Cardiac muscle cell (in vitro differentiated cells and primary cell): ENCODE data around the gene SLC30A7. TPM values are rescaled to one million over a fixed set of nuclear protein-coding genes. Genes with fewer than 3 reads are reported as not detected.

Experiments
- DNase-seq, 2 donors: peaks; one replicate each; pipeline versions ENCODE4 v3.0.0 to v3.0.0-alpha.2; 2010 to 2017; ENCODE audit warnings: low read depth in 1 of 2, low spot score in 1 of 2
- H3K27ac ChIP-seq: fragments of 200-600 bp; sonication (generic); 2 replicates; pipeline ENCODE4 v1.5.1; 2016
- H3K27me3 ChIP-seq: fragments of 200-600 bp; sonication (generic); 2 replicates; pipeline ENCODE4 v1.6.0; 2016; ENCODE audit warnings: control low read depth
- H3K36me3 ChIP-seq: fragments of 200-600 bp; sonication (generic); 2 replicates; pipeline ENCODE4 v1.5.1; 2016; ENCODE audit warnings: control low read depth
- H3K4me1 ChIP-seq: fragments of 200-600 bp; sonication (generic); 2 replicates; pipeline ENCODE4 v1.8.1; 2017; ENCODE audit warnings: low read depth, mild to moderate bottlenecking, mixed run types
- H3K4me3 ChIP-seq: fragments of 200-600 bp; sonication (generic); 2 replicates; pipeline ENCODE4 v1.5.1; 2016; ENCODE audit warnings: mild to moderate bottlenecking
- H3K9me3 ChIP-seq: fragments of 200-600 bp; sonication (generic); 2 replicates; pipeline ENCODE4 v1.5.1; 2017; ENCODE audit warnings: low read depth, mild to moderate bottlenecking, control low read depth
- polyA plus RNA-seq: library from polyadenylated mRNA; unstranded; fragments of >200 nt; fragmentation: Nextera tagmentation; extraction: Ambion mirVana; gene quantifications from 2 replicates; pipeline ENCODE4 v1.2.1, GENCODE V29; 2016
- total RNA-seq: library from RNA; depleted of rRNA; stranded (reverse); fragments of >200 nt; gene quantifications from 2 replicates; pipeline ENCODE4 v1.2.3, GENCODE V29; 2016
- TF ChIP-seq, protein P1 (sequence below): IDR thresholded peaks from 2 replicates; pipeline ENCODE4 v1.5.1; 2012; ENCODE audit warnings: low read depth, mild to moderate bottlenecking, low read length

Gene SLC30A7
- total and polyA plus RNA-seq, 2 experiments from 2014 or later = 5.3 to 6.9 TPM

DNA sequence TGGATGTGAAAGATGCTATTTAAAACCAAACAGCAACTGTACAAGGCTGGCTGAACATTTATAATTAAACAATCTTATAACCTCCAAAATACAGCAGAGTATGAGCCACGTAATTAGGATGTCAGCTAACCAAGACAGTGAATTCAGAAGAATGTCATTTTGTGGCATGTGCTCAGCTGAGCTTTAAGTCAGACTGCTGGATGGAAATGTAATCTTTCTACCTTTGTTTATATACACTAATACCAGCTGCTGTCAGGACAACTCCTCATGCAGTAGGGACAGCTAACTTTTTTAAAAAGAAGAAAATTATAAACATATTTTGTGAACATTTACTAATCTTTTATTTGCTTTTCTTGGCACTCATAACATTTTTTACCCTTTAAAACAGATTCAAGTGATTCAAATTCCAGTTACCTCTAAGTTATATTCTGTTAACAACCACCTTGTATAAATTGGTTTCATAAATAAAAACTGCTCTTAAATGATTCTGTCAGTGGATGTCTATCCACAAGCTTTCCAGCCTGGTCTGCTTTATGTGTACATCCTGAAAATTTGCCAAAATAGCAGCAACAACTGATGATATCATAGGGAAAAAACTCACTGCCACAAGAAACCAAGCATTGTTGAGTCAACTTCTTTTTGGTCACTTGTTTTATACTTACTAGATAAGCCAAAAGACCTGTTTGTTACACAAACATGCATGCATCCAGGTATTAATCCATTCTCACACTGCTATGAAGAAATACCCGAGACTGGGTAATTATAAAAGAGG is 93.6 kb downstream of the SLC30A7 start:
- peaks cover 16% of the 10 kb centered on the region for H3K36me3 ChIP-seq
- H3K9me3 ChIP-seq = no peaks in the 10 kb centered on the region
- no peak overlapping the region for H3K27ac ChIP-seq
- H3K4me3 ChIP-seq = no peak overlapping the region
- TF ChIP-seq, protein P1, sequence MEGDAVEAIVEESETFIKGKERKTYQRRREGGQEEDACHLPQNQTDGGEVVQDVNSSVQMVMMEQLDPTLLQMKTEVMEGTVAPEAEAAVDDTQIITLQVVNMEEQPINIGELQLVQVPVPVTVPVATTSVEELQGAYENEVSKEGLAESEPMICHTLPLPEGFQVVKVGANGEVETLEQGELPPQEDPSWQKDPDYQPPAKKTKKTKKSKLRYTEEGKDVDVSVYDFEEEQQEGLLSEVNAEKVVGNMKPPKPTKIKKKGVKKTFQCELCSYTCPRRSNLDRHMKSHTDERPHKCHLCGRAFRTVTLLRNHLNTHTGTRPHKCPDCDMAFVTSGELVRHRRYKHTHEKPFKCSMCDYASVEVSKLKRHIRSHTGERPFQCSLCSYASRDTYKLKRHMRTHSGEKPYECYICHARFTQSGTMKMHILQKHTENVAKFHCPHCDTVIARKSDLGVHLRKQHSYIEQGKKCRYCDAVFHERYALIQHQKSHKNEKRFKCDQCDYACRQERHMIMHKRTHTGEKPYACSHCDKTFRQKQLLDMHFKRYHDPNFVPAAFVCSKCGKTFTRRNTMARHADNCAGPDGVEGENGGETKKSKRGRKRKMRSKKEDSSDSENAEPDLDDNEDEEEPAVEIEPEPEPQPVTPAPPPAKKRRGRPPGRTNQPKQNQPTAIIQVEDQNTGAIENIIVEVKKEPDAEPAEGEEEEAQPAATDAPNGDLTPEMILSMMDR = no peak
- H3K4me1 ChIP-seq = no peaks in the 10 kb centered on the region
- peak in 1 of 2 donors; percentile 85 for DNase-seq
- no peaks in the 10 kb centered on the region for H3K27me3 ChIP-seq

DNA sequence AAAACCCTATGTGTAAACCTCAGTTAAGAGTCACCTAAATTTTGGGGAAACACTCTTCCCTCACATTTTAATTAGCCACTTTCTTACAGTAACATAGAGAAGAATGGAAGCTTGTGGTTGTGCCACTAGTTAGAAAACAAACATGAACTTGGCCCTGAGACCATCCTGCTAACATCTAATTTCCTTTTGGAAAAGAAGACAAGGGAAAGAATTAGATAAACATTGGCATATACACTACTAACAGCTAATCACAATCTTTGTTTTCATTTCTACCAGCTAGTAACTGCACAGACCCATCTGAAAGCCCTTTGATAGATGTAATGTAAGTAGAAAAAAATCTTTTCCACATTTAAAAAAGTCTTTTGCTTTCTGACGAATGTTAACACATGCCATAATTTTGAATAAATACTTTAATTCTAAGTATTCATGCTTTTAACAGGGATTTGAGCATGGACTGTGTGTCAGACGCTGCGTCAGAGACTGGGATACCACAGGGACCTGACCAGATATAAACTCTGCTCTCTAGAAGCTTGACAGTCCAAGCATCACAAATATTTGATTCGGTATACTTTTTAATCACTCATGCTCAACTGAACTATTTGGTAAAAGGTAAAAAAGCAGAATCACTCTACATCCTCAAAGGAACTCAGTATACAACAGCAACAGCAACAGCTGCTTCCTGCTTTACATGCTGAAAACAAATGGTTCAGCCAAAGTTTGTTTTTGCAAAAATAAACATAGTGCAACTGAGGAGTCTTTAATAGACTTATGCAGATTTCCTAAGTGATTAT is 99.5 kb downstream of the SLC30A7 start:
- DNase-seq = no peak
- no peaks in the 10 kb centered on the region for H3K4me1 ChIP-seq
- TF ChIP-seq, protein P1 = no peak
- H3K27me3 ChIP-seq = no peaks in the 10 kb centered on the region
- H3K27ac ChIP-seq = no peak overlapping the region
- peaks cover 11% of the 10 kb centered on the region for H3K36me3 ChIP-seq
- H3K4me3 ChIP-seq = no peak overlapping the region
- no peaks in the 10 kb centered on the region for H3K9me3 ChIP-seq

DNA sequence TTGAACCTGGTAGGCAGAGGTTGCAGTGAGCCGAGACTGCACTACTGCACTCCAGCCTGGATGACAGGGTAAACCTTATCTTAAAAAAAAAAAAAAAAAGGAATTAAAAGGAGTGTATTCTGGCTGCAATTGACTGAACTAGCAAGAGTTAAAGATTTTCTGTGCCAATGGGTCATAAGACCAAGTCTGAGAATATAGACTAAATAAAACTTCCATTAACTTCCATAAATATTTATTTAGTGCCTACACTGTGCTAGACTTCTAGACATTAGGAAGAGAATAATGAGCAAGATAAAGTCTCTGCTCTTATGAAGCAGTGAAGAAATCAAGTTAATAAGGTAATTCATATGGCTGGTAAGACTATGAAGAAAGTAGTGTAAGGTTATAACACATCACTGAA is 102.5 kb downstream of the SLC30A7 start:
- Histone ChIP-seq H3K9me3 (no peaks in the 10 kb centered on the region), H3K27me3 (no peaks in the 10 kb centered on the region), H3K4me3 (no peak overlapping the region), H3K36me3 (peaks cover 13% of the 10 kb centered on the region), H3K4me1 (no peaks in the 10 kb centered on the region), H3K27ac (no peak overlapping the region)
- DNase-seq = no peak
- TF ChIP-seq, protein P1 = no peak

DNA sequence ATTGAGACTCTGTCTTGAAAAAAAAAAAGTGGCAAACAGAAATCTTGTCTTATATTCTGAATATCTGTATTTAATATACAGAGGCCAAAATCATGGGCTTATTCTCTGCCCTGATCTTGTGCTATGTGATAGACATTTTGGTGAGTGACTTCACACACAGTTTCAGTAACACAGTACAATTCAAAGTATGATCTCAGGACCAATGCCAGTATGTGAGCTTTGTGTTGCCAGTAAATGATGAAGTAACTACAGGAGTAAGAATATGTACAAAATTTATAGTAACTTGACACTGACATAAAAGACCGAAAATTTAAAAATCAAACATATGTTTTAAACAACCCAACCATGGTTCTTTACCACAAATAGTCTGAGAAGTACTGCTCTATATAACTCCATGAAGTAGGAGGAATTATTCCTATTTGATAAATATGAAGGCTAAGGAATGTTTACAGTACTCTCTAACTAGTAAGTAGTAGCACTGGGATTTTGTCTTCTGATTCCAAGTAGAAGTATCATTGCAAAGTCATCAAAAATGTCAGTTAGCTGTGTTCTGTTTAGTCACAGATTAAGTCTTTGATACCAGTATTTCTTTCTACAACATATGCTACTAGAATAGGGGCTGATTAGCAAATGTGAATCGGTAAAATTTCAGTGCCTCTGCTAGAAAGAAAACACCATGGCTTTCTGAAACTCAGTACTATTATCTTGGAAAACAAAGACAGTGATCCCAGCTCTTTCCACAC is 104.4 kb downstream of the SLC30A7 start:
- DNase-seq = no peak
- TF ChIP-seq, protein P1 = no peak
- H3K4me3 ChIP-seq = no peak overlapping the region
- H3K27me3 ChIP-seq = no peaks in the 10 kb centered on the region
- H3K36me3 ChIP-seq = peaks cover 7% of the 10 kb centered on the region
- no peaks in the 10 kb centered on the region for H3K4me1 ChIP-seq
- H3K9me3 ChIP-seq = no peaks in the 10 kb centered on the region
- no peak overlapping the region for H3K27ac ChIP-seq

DNA sequence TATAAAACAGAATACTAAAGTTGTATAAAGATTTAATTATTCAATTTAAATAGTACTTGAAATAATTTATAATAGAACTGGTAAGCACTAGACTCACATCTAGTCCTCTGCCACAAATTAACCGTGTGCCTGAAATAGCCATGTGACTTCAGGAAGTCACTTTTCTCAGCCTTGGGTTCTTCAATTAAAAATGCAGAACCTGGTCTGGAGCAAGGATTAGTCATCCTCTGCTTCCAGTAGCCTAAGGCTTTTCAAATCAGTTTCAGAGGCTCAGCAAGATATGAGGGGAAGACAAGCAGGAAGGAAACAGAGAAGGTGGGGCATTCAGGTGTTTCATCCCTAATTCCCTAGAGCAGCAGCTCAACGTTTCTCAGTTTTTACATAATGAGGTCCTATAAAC is 106.7 kb downstream of the SLC30A7 start:
- Histone ChIP-seq H3K9me3 (no peaks in the 10 kb centered on the region), H3K27ac (no peak overlapping the region), H3K4me1 (no peaks in the 10 kb centered on the region), H3K36me3 (peaks cover 7% of the 10 kb centered on the region), H3K27me3 (no peaks in the 10 kb centered on the region), H3K4me3 (no peak overlapping the region)
- peak in 1 of 2 donors; percentile 18 for DNase-seq
- TF ChIP-seq, protein P1 = no peak
